ENCODE data around the gene FREM3. TPM values are rescaled to one million over a fixed set of nuclear protein-coding genes. Genes with fewer than 3 reads are reported as not detected.

FREM3 gene
- total RNA-seq, 1 experiment from 2014 or later, result not detected

- H2AFZ ChIP-seq (ENCODE audit: low read length), result no peak overlapping the region
- H3K27me3 ChIP-seq (ENCODE audit: low read length), result no peaks in the 10 kb centered on the region
- DNase-seq, result no peak
- no peaks in the 10 kb centered on the region for H3K4me1 ChIP-seq (ENCODE audit: low read length)
- H3K4me3 ChIP-seq (ENCODE audit: low read length), result no peak overlapping the region
- no peaks in the 10 kb centered on the region for H3K9me3 ChIP-seq (ENCODE audit: low read length)
- no peaks in the 10 kb centered on the region; the same call in 1 of the 2 replicates for H4K20me1 ChIP-seq (ENCODE audit: insufficient read depth, low read depth, low read length)
- H3K9ac ChIP-seq (ENCODE audit: low read length), result no peak overlapping the region
- H3K9me2 ChIP-seq (replicated peaks; ENCODE audit: insufficient read depth, low read length), result no peaks in the 10 kb centered on the region
- H3K27ac ChIP-seq (ENCODE audit: low read length), result no peak overlapping the region
- no peak overlapping the region for H3K4me2 ChIP-seq (ENCODE audit: low read depth, low read length, poor library complexity, severe bottlenecking)
- H3K36me3 ChIP-seq (ENCODE audit: insufficient read depth, low read length), result no peaks in the 10 kb centered on the region
- H3K79me2 ChIP-seq (ENCODE audit: low read length), result no peaks in the 10 kb centered on the region
Observed at GRCh38 chr4:143598816-143599215, 101.7 kb downstream of the FREM3 start.

- Histone ChIP-seq H3K27ac (ENCODE audit: low read length) (no peak overlapping the region), H2AFZ (ENCODE audit: low read length) (no peak overlapping the region), H3K9ac (ENCODE audit: low read length) (no peak overlapping the region), H3K4me2 (ENCODE audit: low read depth, low read length, poor library complexity, severe bottlenecking) (no peak overlapping the region), H3K4me3 (ENCODE audit: low read length) (no peak overlapping the region), H3K27me3 (ENCODE audit: low read length) (no peaks in the 10 kb centered on the region), H3K79me2 (ENCODE audit: low read length) (no peaks in the 10 kb centered on the region), H3K9me2 (replicated peaks; ENCODE audit: insufficient read depth, low read length) (no peaks in the 10 kb centered on the region), H4K20me1 (ENCODE audit: insufficient read depth, low read depth, low read length) (no peaks in the 10 kb centered on the region; the same call in 1 of the 2 replicates), H3K4me1 (ENCODE audit: low read length) (no peaks in the 10 kb centered on the region), H3K9me3 (ENCODE audit: low read length) (no peaks in the 10 kb centered on the region), H3K36me3 (ENCODE audit: insufficient read depth, low read length) (no peaks in the 10 kb centered on the region)
- DNase-seq, result no peak
Observed at GRCh38 chr4:143597276-143597675, 103.2 kb downstream of the FREM3 start.

DNA sequence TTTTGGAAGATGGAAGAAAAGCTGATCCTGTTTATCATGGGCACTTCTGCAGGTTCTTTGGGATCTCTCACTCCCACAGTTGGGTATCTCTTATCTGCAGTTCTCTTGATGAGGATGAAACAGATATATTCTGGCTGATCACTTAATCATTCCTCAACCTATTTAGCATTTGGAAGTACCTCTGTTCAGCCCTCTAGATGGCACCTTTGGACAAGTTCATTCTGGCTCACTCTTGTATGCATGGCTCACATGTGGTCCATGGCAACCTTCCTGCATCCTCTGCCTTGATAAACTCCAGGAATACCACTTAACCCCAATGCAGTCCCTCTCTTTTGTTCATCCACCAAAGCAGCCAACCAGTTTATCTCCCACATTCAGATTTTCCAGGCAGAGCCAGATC lies 112.8 kb downstream of the FREM3 start:
- Histone ChIP-seq H3K4me3 (ENCODE audit: low read length) (no peak overlapping the region), H3K27ac (ENCODE audit: low read length) (no peak overlapping the region), H3K9me2 (replicated peaks; ENCODE audit: insufficient read depth, low read length) (no peaks in the 10 kb centered on the region), H3K4me1 (ENCODE audit: low read length) (no peaks in the 10 kb centered on the region), H4K20me1 (ENCODE audit: insufficient read depth, low read depth, low read length) (no peaks in the 10 kb centered on the region), H3K27me3 (ENCODE audit: low read length) (no peaks in the 10 kb centered on the region), H3K9me3 (ENCODE audit: low read length) (no peaks in the 10 kb centered on the region), H3K36me3 (ENCODE audit: insufficient read depth, low read length) (no peaks in the 10 kb centered on the region), H3K4me2 (ENCODE audit: low read depth, low read length, poor library complexity, severe bottlenecking) (no peak overlapping the region), H2AFZ (ENCODE audit: low read length) (no peak overlapping the region), H3K9ac (ENCODE audit: low read length) (no peak overlapping the region), H3K79me2 (ENCODE audit: low read length) (no peaks in the 10 kb centered on the region)
- DNase-seq, result peak; percentile 63

GRCh38 chr4:143586080-143586479 lies 114.4 kb downstream of the FREM3 start:
- H4K20me1 ChIP-seq (ENCODE audit: insufficient read depth, low read depth, low read length), result no peaks in the 10 kb centered on the region
- no peaks in the 10 kb centered on the region for H3K9me3 ChIP-seq (ENCODE audit: low read length)
- H3K4me1 ChIP-seq (ENCODE audit: low read length), result no peaks in the 10 kb centered on the region
- H2AFZ ChIP-seq (ENCODE audit: low read length), result no peak overlapping the region
- H3K27ac ChIP-seq (ENCODE audit: low read length), result no peak overlapping the region
- no peaks in the 10 kb centered on the region for H3K27me3 ChIP-seq (ENCODE audit: low read length)
- no peak overlapping the region for H3K4me3 ChIP-seq (ENCODE audit: low read length)
- H3K79me2 ChIP-seq (ENCODE audit: low read length), result no peaks in the 10 kb centered on the region
- no peaks in the 10 kb centered on the region for H3K9me2 ChIP-seq (replicated peaks; ENCODE audit: insufficient read depth, low read length)
- DNase-seq, result no peak
- H3K9ac ChIP-seq (ENCODE audit: low read length), result no peak overlapping the region
- no peak overlapping the region for H3K4me2 ChIP-seq (ENCODE audit: low read depth, low read length, poor library complexity, severe bottlenecking)
- no peaks in the 10 kb centered on the region; the same call in 1 of the 2 replicates for H3K36me3 ChIP-seq (ENCODE audit: insufficient read depth, low read length)

DNA sequence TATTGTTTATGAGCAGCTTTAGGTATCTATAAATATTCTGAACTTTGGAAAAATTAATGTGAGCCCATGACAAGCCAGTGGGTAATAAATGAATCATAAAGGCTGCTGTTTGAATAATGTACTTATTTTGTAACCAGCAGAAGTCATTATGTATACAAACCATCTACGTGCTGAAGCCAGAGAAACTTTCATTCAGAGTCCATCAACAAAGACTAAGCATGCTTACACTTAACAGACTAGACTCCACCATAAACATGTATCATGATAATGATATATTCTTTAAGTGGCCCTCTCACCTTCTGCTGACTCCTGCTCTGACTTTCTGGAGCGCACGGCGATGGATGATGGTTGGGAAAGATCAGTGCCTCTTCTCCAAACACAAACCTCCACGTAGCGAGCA lies 114.9 kb downstream of the FREM3 start:
- Histone ChIP-seq H3K36me3 (ENCODE audit: insufficient read depth, low read length) (no peaks in the 10 kb centered on the region; the same call in 1 of the 2 replicates), H3K27me3 (ENCODE audit: low read length) (no peaks in the 10 kb centered on the region), H3K4me3 (ENCODE audit: low read length) (no peak overlapping the region), H3K9me3 (ENCODE audit: low read length) (no peaks in the 10 kb centered on the region), H3K79me2 (ENCODE audit: low read length) (no peaks in the 10 kb centered on the region), H3K4me2 (ENCODE audit: low read depth, low read length, poor library complexity, severe bottlenecking) (no peak overlapping the region), H3K9ac (ENCODE audit: low read length) (no peak overlapping the region), H3K27ac (ENCODE audit: low read length) (no peak overlapping the region), H2AFZ (ENCODE audit: low read length) (no peak overlapping the region), H3K9me2 (replicated peaks; ENCODE audit: insufficient read depth, low read length) (no peaks in the 10 kb centered on the region), H4K20me1 (ENCODE audit: insufficient read depth, low read depth, low read length) (no peaks in the 10 kb centered on the region), H3K4me1 (ENCODE audit: low read length) (no peaks in the 10 kb centered on the region)
- DNase-seq, result no peak

- H4K20me1 ChIP-seq (ENCODE audit: insufficient read depth, low read depth, low read length), result no peaks in the 10 kb centered on the region
- DNase-seq, result no peak
- no peaks in the 10 kb centered on the region for H3K9me2 ChIP-seq (replicated peaks; ENCODE audit: insufficient read depth, low read length)
Observed at GRCh38 chr4:143581331-143581946, 119.0 kb downstream of the FREM3 start.

GRCh38 chr4:143575331-143575730 lies 125.1 kb downstream of the FREM3 start:
- Histone ChIP-seq H3K9me3 (ENCODE audit: low read length) (no peaks in the 10 kb centered on the region), H3K27ac (ENCODE audit: low read length) (no peak overlapping the region), H3K4me2 (ENCODE audit: low read depth, low read length, poor library complexity, severe bottlenecking) (no peak overlapping the region), H2AFZ (ENCODE audit: low read length) (no peak overlapping the region), H3K79me2 (ENCODE audit: low read length) (no peaks in the 10 kb centered on the region), H3K9me2 (replicated peaks; ENCODE audit: insufficient read depth, low read length) (no peaks in the 10 kb centered on the region), H4K20me1 (ENCODE audit: insufficient read depth, low read depth, low read length) (no peaks in the 10 kb centered on the region), H3K36me3 (ENCODE audit: insufficient read depth, low read length) (no peaks in the 10 kb centered on the region), H3K9ac (ENCODE audit: low read length) (no peak overlapping the region), H3K4me3 (ENCODE audit: low read length) (no peak overlapping the region), H3K27me3 (ENCODE audit: low read length) (no peaks in the 10 kb centered on the region), H3K4me1 (ENCODE audit: low read length) (no peaks in the 10 kb centered on the region)
- no peak for DNase-seq

More at GRCh38 chr4:143581331-143581946, 119.0 kb downstream of the FREM3 start:
- Histone ChIP-seq H3K4me1 (ENCODE audit: low read length) (no peaks in the 10 kb centered on the region), H2AFZ (ENCODE audit: low read length) (no peak overlapping the region), H3K9me3 (ENCODE audit: low read length) (no peaks in the 10 kb centered on the region), H3K4me3 (ENCODE audit: low read length) (no peak overlapping the region), H3K27ac (ENCODE audit: low read length) (no peak overlapping the region), H3K36me3 (ENCODE audit: insufficient read depth, low read length) (no peaks in the 10 kb centered on the region; the same call in 1 of the 2 replicates), H3K9ac (ENCODE audit: low read length) (no peak overlapping the region), H3K79me2 (ENCODE audit: low read length) (no peaks in the 10 kb centered on the region), H3K4me2 (ENCODE audit: low read depth, low read length, poor library complexity, severe bottlenecking) (no peak overlapping the region), H3K27me3 (ENCODE audit: low read length) (no peaks in the 10 kb centered on the region)

- H3K36me3 ChIP-seq (ENCODE audit: insufficient read depth, low read length), result peaks cover 10% of the 10 kb centered on the region; the same call in 1 of the 2 replicates
- no peaks in the 10 kb centered on the region for H3K27me3 ChIP-seq (ENCODE audit: low read length)
- no peak overlapping the region for H3K4me3 ChIP-seq (ENCODE audit: low read length)
- H3K9me3 ChIP-seq (ENCODE audit: low read length), result no peaks in the 10 kb centered on the region
- H4K20me1 ChIP-seq (ENCODE audit: insufficient read depth, low read depth, low read length), result no peaks in the 10 kb centered on the region
- no peak overlapping the region for H3K9ac ChIP-seq (ENCODE audit: low read length)
- peaks cover 19% of the 10 kb centered on the region for H3K79me2 ChIP-seq (ENCODE audit: low read length)
- peaks cover 18% of the 10 kb centered on the region for H3K4me1 ChIP-seq (ENCODE audit: low read length)
- no peak for DNase-seq
- H3K9me2 ChIP-seq (replicated peaks; ENCODE audit: insufficient read depth, low read length), result no peaks in the 10 kb centered on the region
- no peak overlapping the region for H2AFZ ChIP-seq (ENCODE audit: low read length)
- no peak overlapping the region for H3K27ac ChIP-seq (ENCODE audit: low read length)
- no peak overlapping the region for H3K4me2 ChIP-seq (ENCODE audit: low read depth, low read length, poor library complexity, severe bottlenecking)
Observed at GRCh38 chr4:143564472-143564871, 136.0 kb downstream of the FREM3 start.
